PC-9 (cell line): ENCODE data around the gene PTPRA. TPM values are rescaled to one million over a fixed set of nuclear protein-coding genes. Genes with fewer than 3 reads are reported as not detected.

Source experiments
- BruUV-seq: library from RNA; stranded (reverse); fragments of 400-500 nt; replicated peaks from 2 replicates; lab custom pipeline; 2021; lab: Mats Ljungman, UMichigan
- CTCF ChIA-PET: fragments of 300-600 bp; sonication (Branson Sonifier 250); formaldehyde crosslinking; loops from one replicate; lab custom pipeline; 2022; ENCODE audit warnings: antibody characterized with exemption; lab: Charles Lee
- POLR2A ChIA-PET: fragments of 300-600 bp; sonication (Branson Sonifier 250); formaldehyde crosslinking; loops from one replicate; lab custom pipeline; 2022; ENCODE audit warnings: antibody characterized with exemption; ENCODE audit not compliant: unreplicated experiment; lab: Charles Lee
- DNase-seq, 2 experiments: peaks; one replicate each; pipeline versions ENCODE4 v3.0.0 to v3.0.0-alpha.2; 2015 to 2022; ENCODE audit warnings: mixed read lengths in 1 of 2
- H2AFZ ChIP-seq: fragments of 200-600 bp; sonication (generic); 2 replicates; pipeline ENCODE4 v1.8.1; 2017; ENCODE audit warnings: antibody characterized with exemption
- H3F3A ChIP-seq: fragments of 200-600 bp; sonication (generic); 2 replicates; pipeline ENCODE4 v1.8.1; 2017; ENCODE audit warnings: antibody characterized with exemption, mild to moderate bottlenecking, low read depth; ENCODE audit not compliant: insufficient read depth
- H3K27ac ChIP-seq: fragments of 200-600 bp; sonication (generic); 2 replicates; pipeline ENCODE4 v1.6.1; 2016; ENCODE audit warnings: mixed run types
- H3K27me3 ChIP-seq: fragments of 200-600 bp; sonication (generic); 2 replicates; pipeline ENCODE4 v1.6.1; 2016; ENCODE audit warnings: low read depth, mixed run types; ENCODE audit not compliant: insufficient read depth
- H3K36me3 ChIP-seq: fragments of 200-600 bp; sonication (generic); 2 replicates; pipeline ENCODE4 v1.6.1; 2016; ENCODE audit warnings: low read depth, mixed run types
- H3K4me1 ChIP-seq: fragments of 200-600 bp; sonication (generic); replicated peaks from 2 replicates; pipeline ENCODE4 v1.6.1; 2016; ENCODE audit warnings: mixed run types; ENCODE audit not compliant: insufficient read depth
- H3K4me2 ChIP-seq: fragments of 200-600 bp; sonication (generic); 2 replicates; pipeline ENCODE4 v1.6.1; 2017; ENCODE audit warnings: mixed run types
- H3K4me3 ChIP-seq: fragments of 200-600 bp; sonication (generic); 2 replicates; pipeline ENCODE4 v1.6.1; 2016; ENCODE audit warnings: mixed run types
- H3K79me2 ChIP-seq: fragments of 200-600 bp; sonication (generic); 2 replicates; pipeline ENCODE4 v1.6.1; 2017; ENCODE audit warnings: low read depth, mixed run types
- H3K9me2 ChIP-seq: fragments of 200-600 bp; sonication (generic); 2 replicates; pipeline ENCODE4 v1.8.1; 2017; ENCODE audit warnings: mild to moderate bottlenecking; ENCODE audit not compliant: insufficient read depth
- H3K9me3 ChIP-seq: fragments of 200-600 bp; sonication (generic); 2 replicates; pipeline ENCODE4 v1.8.1; 2016; ENCODE audit warnings: low read depth; ENCODE audit not compliant: insufficient read depth
- H4K20me1 ChIP-seq: fragments of 200-600 bp; sonication (generic); 2 replicates; pipeline ENCODE4 v1.8.1; 2017; ENCODE audit not compliant: insufficient read depth
- CTCF ChIP-seq: fragments of 200-600 bp; sonication (generic); conservative IDR thresholded peaks from 2 replicates; pipeline ENCODE4 v1.6.1; 2017; ENCODE audit warnings: mixed run types, antibody characterized with exemption, mild to moderate bottlenecking, moderate library complexity
- EZH2 ChIP-seq: fragments of 200-600 bp; sonication (generic); IDR thresholded peaks from 2 replicates; pipeline ENCODE4 v1.8.0; 2017; ENCODE audit warnings: antibody characterized with exemption, low read depth
- intact Hi-C: fragments of 100-400 bp; cut with micrococcal nuclease; formaldehyde crosslinking; loops from one replicate; pipeline ENCODE4 v1.10.0; 2022; ENCODE audit not compliant: unreplicated experiment
- total RNA-seq: library from RNA; stranded (reverse); gene quantifications from 2 replicates; pipeline ENCODE4 v1.2.3, GENCODE V29; 2021

PTPRA gene
- total RNA-seq, 1 experiment from 2014 or later = 48.8 TPM

GRCh38 chr20:2955257-2955970 is 82.1 kb downstream of the PTPRA start:
- H3K27me3 ChIP-seq = no peaks in the 10 kb centered on the region
- H3F3A ChIP-seq = no peaks in the 10 kb centered on the region
- POLR2A ChIA-PET = no interaction called here
- DNase-seq = no peak
- no peaks in the 10 kb centered on the region for H3K4me1 ChIP-seq
- H3K79me2 ChIP-seq = no peaks in the 10 kb centered on the region
- no peaks in the 10 kb centered on the region for H3K9me3 ChIP-seq
- CTCF ChIA-PET = no interaction called here
- H3K4me3 ChIP-seq = no peak overlapping the region
- no peaks in the 10 kb centered on the region for H3K36me3 ChIP-seq
- no peak overlapping the region for H3K4me2 ChIP-seq
- BruUV-seq = no TSS peak
- no peaks in the 10 kb centered on the region for H3K9me2 ChIP-seq
- H2AFZ ChIP-seq = no peak overlapping the region
- TF ChIP-seq EZH2 (no peak), CTCF (no peak)
- H3K27ac ChIP-seq = no peak overlapping the region
- no peaks in the 10 kb centered on the region for H4K20me1 ChIP-seq
- intact Hi-C loops = no loop called here

GRCh38 chr20:2956480-2956879 is 83.2 kb downstream of the PTPRA start:
- Histone ChIP-seq H3F3A (no peaks in the 10 kb centered on the region), H3K36me3 (no peaks in the 10 kb centered on the region), H3K9me2 (no peaks in the 10 kb centered on the region), H3K4me1 (no peaks in the 10 kb centered on the region), H3K4me2 (no peak overlapping the region), H4K20me1 (no peaks in the 10 kb centered on the region), H3K27me3 (no peaks in the 10 kb centered on the region), H2AFZ (no peak overlapping the region), H3K79me2 (no peaks in the 10 kb centered on the region), H3K27ac (no peak overlapping the region), H3K4me3 (no peak overlapping the region), H3K9me3 (no peaks in the 10 kb centered on the region)
- ChIA-PET POLR2A (no interaction called here), CTCF (interaction anchor here (0.6 kb wide), 1 partner anchor 28 kb away, joined by 3 read pairs; no protein-coding TSS in a partner anchor)
- no peak for DNase-seq
- intact Hi-C loops = no loop called here
- BruUV-seq = no TSS peak
- no peak for TF ChIP-seq CTCF
- TF ChIP-seq EZH2 = no peak

GRCh38 chr20:2967841-2968240 is 94.6 kb downstream of the PTPRA start:
- Histone ChIP-seq H2AFZ (no peak overlapping the region), H4K20me1 (no peaks in the 10 kb centered on the region), H3K27me3 (no peaks in the 10 kb centered on the region), H3K9me2 (no peaks in the 10 kb centered on the region), H3K9me3 (no peaks in the 10 kb centered on the region), H3K4me3 (no peak overlapping the region), H3F3A (no peaks in the 10 kb centered on the region), H3K79me2 (no peaks in the 10 kb centered on the region), H3K27ac (no peak overlapping the region), H3K4me1 (no peaks in the 10 kb centered on the region), H3K36me3 (peaks cover 2% of the 10 kb centered on the region; the same call in 1 of the 2 replicates), H3K4me2 (no peak overlapping the region)
- CTCF ChIA-PET = no interaction called here
- TF ChIP-seq EZH2 (no peak), CTCF (no peak)
- POLR2A ChIA-PET = no interaction called here
- intact Hi-C loops = no loop called here
- no peak for DNase-seq
- BruUV-seq = no TSS peak
